AG09309 (cell line): ENCODE results near the gene MBTPS1.

Experiments used
- DNase-seq: peaks from one replicate; pipeline ENCODE4 v3.0.0-alpha.2; 2010; ENCODE audit warnings: low read depth
- H3K4me3 ChIP-seq: 2 replicates; pipeline ENCODE4 v1.5.1; 2011; ENCODE audit warnings: mild to moderate bottlenecking, low read depth, low read length, moderate library complexity; ENCODE audit not compliant: control insufficient read depth
- TF ChIP-seq, protein P1 (sequence below): IDR thresholded peaks from 2 replicates; pipeline ENCODE4 v1.5.1; 2011; ENCODE audit warnings: mild to moderate bottlenecking, low read depth, low read length, inconsistent platforms; ENCODE audit not compliant: insufficient read depth, control insufficient read depth; ENCODE audit errors: missing control alignments

Gene MBTPS1

DNA sequence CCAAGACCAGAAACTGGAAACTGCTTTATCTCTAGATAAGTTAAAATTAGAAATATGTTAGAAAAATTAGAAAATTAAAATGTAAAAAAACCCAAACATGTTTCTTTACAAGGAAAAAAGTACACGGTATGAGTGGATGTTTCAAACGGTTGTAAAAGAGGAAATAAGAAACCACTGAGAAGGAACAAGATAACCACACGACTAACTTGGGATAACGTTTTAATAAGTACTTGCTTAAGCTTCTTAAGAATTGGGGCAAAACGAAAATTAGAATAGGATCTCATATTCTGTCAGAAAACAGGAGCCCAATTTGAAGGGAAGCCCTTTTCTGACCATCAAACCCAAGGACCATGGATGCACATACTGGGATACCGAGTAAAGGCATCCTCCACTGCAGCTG lies 31.0 kb downstream of the MBTPS1 start:
- TF ChIP-seq, protein P1, sequence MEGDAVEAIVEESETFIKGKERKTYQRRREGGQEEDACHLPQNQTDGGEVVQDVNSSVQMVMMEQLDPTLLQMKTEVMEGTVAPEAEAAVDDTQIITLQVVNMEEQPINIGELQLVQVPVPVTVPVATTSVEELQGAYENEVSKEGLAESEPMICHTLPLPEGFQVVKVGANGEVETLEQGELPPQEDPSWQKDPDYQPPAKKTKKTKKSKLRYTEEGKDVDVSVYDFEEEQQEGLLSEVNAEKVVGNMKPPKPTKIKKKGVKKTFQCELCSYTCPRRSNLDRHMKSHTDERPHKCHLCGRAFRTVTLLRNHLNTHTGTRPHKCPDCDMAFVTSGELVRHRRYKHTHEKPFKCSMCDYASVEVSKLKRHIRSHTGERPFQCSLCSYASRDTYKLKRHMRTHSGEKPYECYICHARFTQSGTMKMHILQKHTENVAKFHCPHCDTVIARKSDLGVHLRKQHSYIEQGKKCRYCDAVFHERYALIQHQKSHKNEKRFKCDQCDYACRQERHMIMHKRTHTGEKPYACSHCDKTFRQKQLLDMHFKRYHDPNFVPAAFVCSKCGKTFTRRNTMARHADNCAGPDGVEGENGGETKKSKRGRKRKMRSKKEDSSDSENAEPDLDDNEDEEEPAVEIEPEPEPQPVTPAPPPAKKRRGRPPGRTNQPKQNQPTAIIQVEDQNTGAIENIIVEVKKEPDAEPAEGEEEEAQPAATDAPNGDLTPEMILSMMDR: no peak
- DNase-seq: no peak
- H3K4me3 ChIP-seq: no peak overlapping the region

- H3K4me3 ChIP-seq: no peak overlapping the region
- no peak for DNase-seq
- TF ChIP-seq, protein P1: no peak
Measured at GRCh38 chr16:84085271-84085667, 31.5 kb downstream of the MBTPS1 start.

DNA sequence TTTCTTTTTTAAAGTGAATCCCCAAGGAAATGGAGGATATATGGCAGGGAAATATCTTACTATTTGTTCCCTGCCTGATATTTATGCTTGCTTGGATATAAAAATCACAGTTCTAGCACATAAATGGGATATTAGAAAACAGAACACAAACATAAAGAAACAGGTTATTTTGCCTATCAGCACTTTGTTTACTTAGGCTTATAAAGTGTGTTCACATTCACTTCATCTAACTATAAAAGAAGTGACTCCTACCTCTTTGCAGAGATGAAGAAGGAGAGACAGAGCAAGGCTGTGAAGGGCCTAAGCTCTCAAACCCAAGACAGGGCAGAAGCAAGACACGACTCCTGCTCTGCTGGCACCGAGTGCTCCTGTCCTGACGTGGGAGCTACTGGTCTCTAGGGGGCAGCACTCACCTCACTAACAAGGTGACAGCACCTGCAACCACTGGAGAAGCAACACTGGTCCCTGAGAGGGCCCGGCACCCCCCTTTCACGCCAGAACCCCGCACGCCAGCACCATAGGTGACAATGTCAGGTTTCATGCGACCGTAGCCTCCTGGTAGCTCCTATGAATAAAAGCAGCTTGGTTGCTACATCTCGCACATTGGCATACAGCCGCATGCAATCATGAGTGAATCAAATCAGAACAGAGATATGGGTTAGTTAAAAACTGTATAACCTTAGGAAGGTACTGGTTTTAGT lies 32.0 kb downstream of the MBTPS1 start:
- H3K4me3 ChIP-seq: no peak overlapping the region
- TF ChIP-seq, protein P1: peak; percentile 83
- DNase-seq: no peak

GRCh38 chr16:84082835-84083569 lies 33.7 kb downstream of the MBTPS1 start:
- TF ChIP-seq, protein P1: no peak
- H3K4me3 ChIP-seq: no peak overlapping the region
- no peak for DNase-seq

DNA sequence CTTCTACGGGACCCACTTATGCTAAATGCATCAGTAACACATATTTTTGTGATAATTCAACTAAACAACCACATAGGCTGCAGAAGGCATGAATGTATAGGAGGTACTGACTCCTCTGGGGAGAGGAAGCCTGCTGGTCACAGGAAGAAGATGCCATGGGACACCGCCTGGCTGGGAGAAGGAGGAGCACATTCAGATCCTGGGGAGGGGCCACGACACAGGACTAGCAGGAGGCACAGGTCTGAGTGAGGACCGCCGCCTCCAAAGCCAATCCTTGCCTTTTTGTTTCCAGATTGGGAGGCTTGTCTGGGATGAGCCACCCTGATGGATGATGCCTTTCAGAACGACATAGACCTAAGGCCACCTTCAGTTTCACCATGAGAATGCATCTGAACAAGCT lies 34.6 kb downstream of the MBTPS1 start:
- H3K4me3 ChIP-seq: no peak overlapping the region
- DNase-seq: no peak
- TF ChIP-seq, protein P1: no peak

DNA sequence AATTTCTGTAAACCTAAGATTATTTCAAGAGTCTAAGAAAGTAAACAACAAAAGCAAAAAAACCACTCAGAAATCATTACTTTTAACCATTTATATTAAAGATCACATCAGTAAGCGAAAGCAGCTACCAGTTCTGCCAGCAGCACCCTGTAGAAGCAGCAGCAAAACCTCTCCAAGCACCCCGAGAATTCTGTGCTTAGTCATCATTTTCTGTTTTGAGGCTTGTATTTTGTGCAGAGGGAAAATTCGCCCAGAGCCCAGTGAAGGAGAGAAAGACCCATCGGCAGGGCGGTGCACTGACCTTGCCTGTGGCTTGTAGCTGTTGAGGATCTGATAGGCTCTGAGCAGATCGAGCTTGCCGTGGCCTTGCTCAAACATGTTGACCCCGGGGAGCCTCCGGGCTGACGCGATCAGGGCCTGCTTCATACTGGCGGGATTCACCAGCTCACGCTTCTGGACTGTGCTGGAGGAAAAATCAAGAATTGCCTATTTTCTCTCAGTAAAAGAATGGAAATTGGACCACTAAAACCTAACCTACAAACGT lies 35.2 kb downstream of the MBTPS1 start:
- TF ChIP-seq, protein P1: no peak
- no peak overlapping the region for H3K4me3 ChIP-seq
- no peak for DNase-seq
